Stimulated activated memory B cell treated with anti-CD40 and anti-IgM and Interleukin-4, amounts not matched to agents 10 μg/mL and 1 μg/mL and 100 μg/mL, for 72 hours (primary cell): ENCODE measurements around the gene RAB26.
A peak's percentile ranks its signal among the peaks of the same experiment; 100 is the strongest.

Experiments used
- ATAC-seq: fragments of 150-1000 bp; cut with Tn5 transposase; 2 replicates; pipeline ENCODE4 v1.10.0; 2021
- H3K27ac Mint-ChIP-seq: one replicate; pipeline ENCODE4 v1.8.0; 2022; ENCODE audit warnings: mild to moderate bottlenecking, mixed read lengths
- H3K27me3 Mint-ChIP-seq: one replicate; pipeline ENCODE4 v1.8.0; 2022; ENCODE audit warnings: mixed read lengths
- H3K36me3 Mint-ChIP-seq: one replicate; pipeline ENCODE4 v1.8.0; 2022; ENCODE audit warnings: mixed read lengths
- H3K4me1 Mint-ChIP-seq: one replicate; pipeline ENCODE4 v1.8.0; 2022; ENCODE audit warnings: mixed read lengths
- H3K4me3 Mint-ChIP-seq: one replicate; pipeline ENCODE4 v1.8.0; 2022; ENCODE audit warnings: mild to moderate bottlenecking, moderate library complexity, mixed read lengths
- H3K9me3 Mint-ChIP-seq: one replicate; pipeline ENCODE4 v1.8.0; 2022; ENCODE audit warnings: mixed read lengths

The RAB26 gene

GRCh38 chr16:2173916-2174315, 25.5 kb downstream of the RAB26 start:
- Mint-ChIP-seq H3K9me3 (no peaks in the 10 kb centered on the region), H3K4me1 (no peaks in the 10 kb centered on the region), H3K36me3 (peaks cover 45% of the 10 kb centered on the region), H3K4me3 (no peak overlapping the region), H3K27me3 (no peaks in the 10 kb centered on the region), H3K27ac (no peak overlapping the region)
- ATAC-seq: no peak

GRCh38 chr16:2174396-2175131, 26.1 kb downstream of the RAB26 start:
- ATAC-seq: no peak
- Mint-ChIP-seq H3K4me1 (no peaks in the 10 kb centered on the region), H3K9me3 (no peaks in the 10 kb centered on the region), H3K27me3 (no peaks in the 10 kb centered on the region), H3K36me3 (peaks cover 45% of the 10 kb centered on the region), H3K27ac (no peak overlapping the region), H3K4me3 (no peak overlapping the region)

- H3K36me3 Mint-ChIP-seq: peaks cover 45% of the 10 kb centered on the region
- ATAC-seq: no peak
- no peaks in the 10 kb centered on the region for H3K27me3 Mint-ChIP-seq
- no peaks in the 10 kb centered on the region for H3K4me1 Mint-ChIP-seq
- no peaks in the 10 kb centered on the region for H3K9me3 Mint-ChIP-seq
- H3K27ac Mint-ChIP-seq: no peak overlapping the region
- no peak overlapping the region for H3K4me3 Mint-ChIP-seq
These were observed 27.0 kb downstream of the RAB26 start for GRCh38 chr16:2175454-2175853.

- Mint-ChIP-seq H3K4me3 (no peak overlapping the region), H3K36me3 (peaks cover 45% of the 10 kb centered on the region), H3K9me3 (no peaks in the 10 kb centered on the region), H3K27ac (no peak overlapping the region), H3K27me3 (no peaks in the 10 kb centered on the region), H3K4me1 (no peaks in the 10 kb centered on the region)
- no peak for ATAC-seq
These were observed 27.6 kb downstream of the RAB26 start for GRCh38 chr16:2176047-2176446.

- Mint-ChIP-seq H3K4me3 (no peak overlapping the region), H3K27ac (no peak overlapping the region), H3K4me1 (no peaks in the 10 kb centered on the region), H3K36me3 (peaks cover 41% of the 10 kb centered on the region), H3K27me3 (no peaks in the 10 kb centered on the region), H3K9me3 (no peaks in the 10 kb centered on the region)
- no peak for ATAC-seq
These were observed 28.7 kb downstream of the RAB26 start for GRCh38 chr16:2177101-2177500.

GRCh38 chr16:2177561-2177960, 29.1 kb downstream of the RAB26 start:
- Mint-ChIP-seq H3K27me3 (no peaks in the 10 kb centered on the region), H3K4me1 (no peaks in the 10 kb centered on the region), H3K9me3 (no peaks in the 10 kb centered on the region), H3K4me3 (no peak overlapping the region), H3K36me3 (peaks cover 41% of the 10 kb centered on the region), H3K27ac (no peak overlapping the region)
- ATAC-seq: no peak

GRCh38 chr16:2178321-2179106, 30.1 kb downstream of the RAB26 start:
- Mint-ChIP-seq H3K4me3 (no peak overlapping the region), H3K36me3 (peaks cover 35% of the 10 kb centered on the region), H3K9me3 (no peaks in the 10 kb centered on the region), H3K4me1 (peaks cover 7% of the 10 kb centered on the region), H3K27ac (no peak overlapping the region), H3K27me3 (no peaks in the 10 kb centered on the region)
- peak; percentile 17 for ATAC-seq

- Mint-ChIP-seq H3K9me3 (no peaks in the 10 kb centered on the region), H3K4me3 (no peak overlapping the region), H3K27ac (no peak overlapping the region), H3K4me1 (peaks cover 11% of the 10 kb centered on the region), H3K27me3 (peaks cover 2% of the 10 kb centered on the region), H3K36me3 (peaks cover 30% of the 10 kb centered on the region)
- ATAC-seq: peak; percentile 15
These were observed 30.7 kb downstream of the RAB26 start for GRCh38 chr16:2179107-2179501.

- Mint-ChIP-seq H3K36me3 (peaks cover 26% of the 10 kb centered on the region), H3K4me1 (peaks cover 16% of the 10 kb centered on the region), H3K9me3 (no peaks in the 10 kb centered on the region), H3K4me3 (no peak overlapping the region), H3K27me3 (peaks cover 6% of the 10 kb centered on the region), H3K27ac (no peak overlapping the region)
- ATAC-seq: no peak
These were observed 31.2 kb downstream of the RAB26 start for GRCh38 chr16:2179576-2179975.

- no peak for ATAC-seq
- Mint-ChIP-seq H3K27ac (no peak overlapping the region), H3K4me3 (no peak overlapping the region), H3K4me1 (peaks cover 18% of the 10 kb centered on the region), H3K27me3 (peaks cover 12% of the 10 kb centered on the region), H3K9me3 (no peaks in the 10 kb centered on the region), H3K36me3 (peaks cover 19% of the 10 kb centered on the region)
These were observed 32.0 kb downstream of the RAB26 start for GRCh38 chr16:2180461-2180860.

- no peak overlapping the region for H3K27ac Mint-ChIP-seq
These were observed 32.8 kb downstream of the RAB26 start for GRCh38 chr16:2180962-2181923.

GRCh38 chr16:2181952-2182351, 33.5 kb downstream of the RAB26 start:
- no peak for ATAC-seq
- H3K36me3 Mint-ChIP-seq: peaks cover 7% of the 10 kb centered on the region
- no peaks in the 10 kb centered on the region for H3K9me3 Mint-ChIP-seq
- H3K4me1 Mint-ChIP-seq: peaks cover 18% of the 10 kb centered on the region
- H3K27me3 Mint-ChIP-seq: peaks cover 12% of the 10 kb centered on the region
- no peak overlapping the region for H3K27ac Mint-ChIP-seq
- no peak overlapping the region for H3K4me3 Mint-ChIP-seq

More at GRCh38 chr16:2180962-2181923, 32.8 kb downstream of the RAB26 start:
- Mint-ChIP-seq H3K9me3 (no peaks in the 10 kb centered on the region), H3K36me3 (peaks cover 11% of the 10 kb centered on the region), H3K27me3 (peaks cover 12% of the 10 kb centered on the region), H3K4me1 (peaks cover 18% of the 10 kb centered on the region), H3K4me3 (no peak overlapping the region)
- no peak for ATAC-seq

- Mint-ChIP-seq H3K9me3 (no peaks in the 10 kb centered on the region), H3K4me1 (peaks cover 18% of the 10 kb centered on the region), H3K4me3 (peak overlapping the region; percentile 34), H3K36me3 (no peaks in the 10 kb centered on the region), H3K27ac (peak overlapping the region; percentile 44), H3K27me3 (peaks cover 12% of the 10 kb centered on the region)
- ATAC-seq: peak; percentile 32
These were observed 35.2 kb downstream of the RAB26 start for GRCh38 chr16:2183671-2184070.

- Mint-ChIP-seq H3K4me3 (no peak overlapping the region), H3K4me1 (peaks cover 18% of the 10 kb centered on the region), H3K9me3 (no peaks in the 10 kb centered on the region), H3K27ac (peak overlapping the region; percentile 9), H3K27me3 (peaks cover 12% of the 10 kb centered on the region), H3K36me3 (no peaks in the 10 kb centered on the region)
- no peak for ATAC-seq
These were observed 35.9 kb downstream of the RAB26 start for GRCh38 chr16:2184346-2184745.

- no peak overlapping the region for H3K4me3 Mint-ChIP-seq
- H3K9me3 Mint-ChIP-seq: no peaks in the 10 kb centered on the region
These were observed 36.5 kb downstream of the RAB26 start for GRCh38 chr16:2184962-2185361.

More at GRCh38 chr16:2184962-2185361, 36.5 kb downstream of the RAB26 start:
- Mint-ChIP-seq H3K27ac (peak overlapping the region; percentile 9), H3K36me3 (no peaks in the 10 kb centered on the region), H3K4me1 (peaks cover 18% of the 10 kb centered on the region), H3K27me3 (peaks cover 12% of the 10 kb centered on the region)
- ATAC-seq: no peak
